Type B pancreatic cell (in vitro differentiated cells): Measurements from ENCODE around the gene GAPDH. TPM values are rescaled to one million over a fixed set of nuclear protein-coding genes. Genes with fewer than 3 reads are reported as not detected.
A peak's percentile ranks its signal among the peaks of the same experiment; 100 is the strongest.

ENCODE experiments used
- DNase-seq: peaks from one replicate; pipeline ENCODE4 v3.0.0; 2021; ENCODE audit warnings: mixed read lengths; ENCODE audit not compliant: unreplicated experiment; ENCODE audit errors: extremely low spot score
- H3K27ac Mint-ChIP-seq: 2 replicates; pipeline ENCODE4 v1.8.0; 2021; ENCODE audit warnings: mild to moderate bottlenecking, mixed read lengths
- H3K27me3 Mint-ChIP-seq: 2 replicates; pipeline ENCODE4 v1.8.0; 2021; ENCODE audit warnings: mixed read lengths
- H3K36me3 Mint-ChIP-seq: 2 replicates; pipeline ENCODE4 v1.8.0; 2021; ENCODE audit warnings: mixed read lengths
- H3K4me1 Mint-ChIP-seq: one replicate; pipeline ENCODE4 v1.8.0; 2021; ENCODE audit warnings: mixed read lengths; ENCODE audit not compliant: unreplicated experiment
- H3K4me3 Mint-ChIP-seq: 2 replicates; pipeline ENCODE4 v1.8.0; 2021; ENCODE audit warnings: mild to moderate bottlenecking, mixed read lengths
- H3K9me3 Mint-ChIP-seq: 2 replicates; pipeline ENCODE4 v1.8.0; 2021; ENCODE audit warnings: mixed read lengths
- total RNA-seq: library from RNA; stranded (reverse); gene quantifications from 2 replicates; pipeline ENCODE4 v1.2.1, GENCODE V29; 2021; ENCODE audit warnings: low replicate concordance
- TF ChIP-seq, protein P1 (sequence below): fragments of 200-600 bp; sonication (generic); conservative IDR thresholded peaks from 2 replicates; pipeline ENCODE4 v1.5.0; 2021; ENCODE audit warnings: antibody characterized with exemption, mild to moderate bottlenecking

Gene GAPDH
- total RNA-seq, 1 donor from 2014 or later, result 2,317 TPM

DNA sequence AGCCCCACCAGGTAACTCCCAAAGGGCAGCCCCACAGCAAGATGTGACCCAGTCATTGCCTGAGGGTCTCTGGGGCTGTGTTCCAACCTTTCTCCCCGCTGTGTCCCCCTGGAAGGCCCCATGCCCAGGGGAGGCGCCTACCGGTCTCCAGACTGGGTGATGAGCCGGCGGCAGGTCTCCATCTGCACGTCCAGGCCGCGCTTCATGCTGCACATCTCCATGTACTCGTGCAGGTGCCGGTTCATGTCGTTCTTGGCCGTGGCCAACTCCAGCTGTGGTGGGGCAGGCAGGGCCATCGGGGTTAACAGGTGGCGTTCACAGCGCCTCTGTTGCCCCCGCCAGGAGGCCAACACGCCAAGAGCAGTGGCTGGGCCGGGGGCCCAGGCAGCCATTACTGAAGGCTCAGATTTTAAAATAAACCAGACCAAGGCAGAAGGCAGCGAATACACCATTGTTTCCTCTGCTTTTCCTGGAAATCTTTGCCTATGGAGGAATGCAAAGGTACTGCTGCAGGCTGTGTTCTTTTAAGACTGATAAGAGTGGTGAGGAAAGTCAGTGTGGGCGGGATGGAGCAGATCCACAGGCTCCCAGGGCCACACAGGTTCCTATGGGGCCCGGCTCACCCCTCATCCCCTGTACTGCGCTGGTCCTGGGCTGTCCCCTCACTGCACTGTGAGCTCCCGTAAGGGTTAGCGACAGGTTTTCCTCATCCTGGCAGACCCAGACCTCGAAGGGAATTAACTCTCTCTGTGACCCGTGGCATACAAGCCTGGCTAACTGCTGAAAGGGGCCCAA, 7.3 kb downstream of the GAPDH start:
- peaks cover 26% of the 10 kb centered on the region for H3K36me3 Mint-ChIP-seq
- peak overlapping the region; percentile 12 for H3K4me3 Mint-ChIP-seq
- TF ChIP-seq, protein P1, sequence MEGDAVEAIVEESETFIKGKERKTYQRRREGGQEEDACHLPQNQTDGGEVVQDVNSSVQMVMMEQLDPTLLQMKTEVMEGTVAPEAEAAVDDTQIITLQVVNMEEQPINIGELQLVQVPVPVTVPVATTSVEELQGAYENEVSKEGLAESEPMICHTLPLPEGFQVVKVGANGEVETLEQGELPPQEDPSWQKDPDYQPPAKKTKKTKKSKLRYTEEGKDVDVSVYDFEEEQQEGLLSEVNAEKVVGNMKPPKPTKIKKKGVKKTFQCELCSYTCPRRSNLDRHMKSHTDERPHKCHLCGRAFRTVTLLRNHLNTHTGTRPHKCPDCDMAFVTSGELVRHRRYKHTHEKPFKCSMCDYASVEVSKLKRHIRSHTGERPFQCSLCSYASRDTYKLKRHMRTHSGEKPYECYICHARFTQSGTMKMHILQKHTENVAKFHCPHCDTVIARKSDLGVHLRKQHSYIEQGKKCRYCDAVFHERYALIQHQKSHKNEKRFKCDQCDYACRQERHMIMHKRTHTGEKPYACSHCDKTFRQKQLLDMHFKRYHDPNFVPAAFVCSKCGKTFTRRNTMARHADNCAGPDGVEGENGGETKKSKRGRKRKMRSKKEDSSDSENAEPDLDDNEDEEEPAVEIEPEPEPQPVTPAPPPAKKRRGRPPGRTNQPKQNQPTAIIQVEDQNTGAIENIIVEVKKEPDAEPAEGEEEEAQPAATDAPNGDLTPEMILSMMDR, result no peak
- H3K27me3 Mint-ChIP-seq, result peaks cover 4% of the 10 kb centered on the region
- H3K9me3 Mint-ChIP-seq, result no peaks in the 10 kb centered on the region
- no peak for DNase-seq
- peaks cover 37% of the 10 kb centered on the region for H3K4me1 Mint-ChIP-seq
- H3K27ac Mint-ChIP-seq, result peak overlapping the region; percentile 100

DNA sequence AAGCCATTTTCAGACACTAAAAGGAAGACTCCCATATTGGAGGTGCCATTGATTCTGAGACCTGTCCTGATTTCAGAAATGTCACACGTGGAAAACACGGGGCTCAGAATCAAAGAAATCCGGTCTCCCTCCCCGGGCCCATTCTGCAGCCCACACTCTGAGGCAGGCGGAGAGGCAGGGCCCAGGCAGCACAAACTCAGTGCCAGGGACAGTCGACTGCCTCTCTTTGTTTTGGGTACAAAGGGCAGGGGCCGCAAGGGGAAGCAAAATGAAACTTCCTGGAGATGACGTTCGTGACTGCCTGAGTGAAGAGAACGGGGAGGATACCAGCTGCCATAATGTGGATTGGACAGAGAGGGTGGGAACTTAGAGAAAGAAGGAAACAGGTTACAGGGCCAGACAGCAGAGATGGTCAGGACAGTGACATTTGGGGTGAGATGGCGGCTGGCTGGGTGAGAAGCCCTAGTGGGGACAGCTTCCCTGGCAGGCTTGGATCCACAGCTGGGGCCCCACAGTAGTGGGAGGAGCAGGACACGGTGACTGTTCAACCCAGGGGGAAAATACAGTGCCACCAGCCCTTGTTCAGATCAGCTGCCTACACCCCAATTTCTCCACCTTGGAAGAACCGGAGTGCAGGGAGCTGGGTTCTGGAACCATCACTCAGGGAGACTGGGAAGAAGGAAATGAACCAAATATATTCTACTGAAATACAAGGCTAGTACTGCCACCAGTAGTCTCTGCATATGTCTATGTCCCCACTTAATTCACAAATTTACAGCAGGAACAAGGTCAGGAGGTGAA, 8.1 kb downstream of the GAPDH start:
- Mint-ChIP-seq H3K36me3 (peaks cover 25% of the 10 kb centered on the region), H3K27me3 (peaks cover 4% of the 10 kb centered on the region), H3K4me3 (peak overlapping the region; percentile 12), H3K27ac (peak overlapping the region; percentile 100), H3K9me3 (no peaks in the 10 kb centered on the region), H3K4me1 (peaks cover 35% of the 10 kb centered on the region)
- DNase-seq, result no peak
- TF ChIP-seq, protein P1, result no peak

DNA sequence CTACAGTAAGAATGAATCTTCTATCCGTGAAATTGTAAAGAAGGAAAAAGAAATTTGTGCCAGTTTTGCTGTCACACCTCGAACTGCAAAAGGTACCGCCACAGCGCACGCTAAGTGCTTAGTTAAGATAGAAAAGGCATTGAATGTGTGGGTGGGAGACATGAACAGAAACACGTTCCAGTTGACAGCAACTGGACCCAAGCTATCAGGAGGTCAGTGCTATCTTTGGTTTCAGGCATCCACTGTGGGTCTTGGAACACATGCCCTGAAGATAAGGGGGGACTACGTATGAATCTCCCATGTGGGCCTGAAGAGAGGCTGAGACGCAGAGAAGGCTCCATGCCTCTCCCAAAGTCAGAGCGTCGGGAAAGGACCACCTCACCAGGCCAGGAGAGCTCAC, 11.7 kb downstream of the GAPDH start:
- Mint-ChIP-seq H3K27ac (no peak overlapping the region), H3K4me1 (peaks cover 17% of the 10 kb centered on the region), H3K27me3 (no peaks in the 10 kb centered on the region), H3K9me3 (no peaks in the 10 kb centered on the region), H3K4me3 (no peak overlapping the region), H3K36me3 (peaks cover 15% of the 10 kb centered on the region)
- TF ChIP-seq, protein P1, result no peak
- DNase-seq, result no peak

DNA sequence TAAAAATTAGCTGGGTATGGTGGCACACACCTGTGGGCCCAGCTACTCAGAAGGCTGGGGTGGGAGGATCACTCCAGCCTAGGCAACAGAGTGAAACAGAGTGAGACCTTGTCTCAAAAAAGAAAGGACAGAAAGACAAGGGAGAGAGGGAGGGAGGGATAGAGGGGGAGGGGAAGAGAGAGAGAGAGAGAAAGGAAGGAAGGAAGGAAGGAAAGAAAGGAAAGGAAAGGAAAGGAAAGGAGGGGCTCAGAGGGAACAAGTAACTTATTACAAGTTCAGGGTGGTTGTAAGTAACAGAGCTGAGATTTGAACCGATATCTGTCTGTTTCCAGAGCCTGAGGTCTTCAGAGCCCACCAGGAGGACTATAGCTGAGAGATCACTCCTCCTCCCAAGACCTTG, 13.2 kb downstream of the GAPDH start:
- Mint-ChIP-seq H3K27me3 (no peaks in the 10 kb centered on the region), H3K4me1 (peaks cover 7% of the 10 kb centered on the region), H3K4me3 (no peak overlapping the region), H3K9me3 (no peaks in the 10 kb centered on the region), H3K27ac (no peak overlapping the region), H3K36me3 (peaks cover 10% of the 10 kb centered on the region)
- TF ChIP-seq, protein P1, result no peak
- no peak for DNase-seq

DNA sequence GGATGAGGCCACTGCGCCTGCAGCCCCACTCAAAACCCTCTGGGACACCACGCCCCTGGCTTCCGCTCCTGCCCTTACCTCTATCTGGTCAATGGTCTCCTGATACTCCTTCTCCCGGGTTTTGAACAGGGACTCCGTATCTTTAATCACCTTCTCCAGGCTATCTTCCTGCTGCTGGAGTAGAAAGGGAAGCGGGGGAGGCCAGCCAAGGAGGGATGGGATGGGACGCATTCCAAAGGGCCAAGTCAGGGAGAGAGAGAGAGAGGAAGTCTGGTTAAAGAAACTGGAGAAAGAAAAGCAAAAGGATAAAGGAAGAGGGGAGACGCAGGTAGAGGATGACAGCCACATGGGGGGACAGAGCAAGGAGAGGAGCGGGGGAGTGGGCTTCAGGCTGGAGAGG, 13.7 kb downstream of the GAPDH start:
- Mint-ChIP-seq H3K9me3 (no peaks in the 10 kb centered on the region), H3K4me1 (peaks cover 8% of the 10 kb centered on the region), H3K4me3 (no peak overlapping the region), H3K36me3 (peaks cover 10% of the 10 kb centered on the region), H3K27ac (no peak overlapping the region), H3K27me3 (no peaks in the 10 kb centered on the region)
- no peak for DNase-seq
- TF ChIP-seq, protein P1, result no peak
